Esophagus muscularis mucosa (tissue), 4 donors: ENCODE measurements around the gene TTC7B. TPM values are rescaled to one million over a fixed set of nuclear protein-coding genes. Genes with fewer than 3 reads are reported as not detected.
"Not testable (repeated sequence)": the region's sequence is repeated elsewhere in the genome, so short reads cannot be mapped to it uniquely, and the experiment has no call there.

Experiments
- DNase-seq: peaks from one replicate; pipeline ENCODE4 v3.0.0-alpha.2; 2017; ENCODE audit errors: extremely low spot score
- H3K27ac ChIP-seq, 4 donors: fragments of 200-600 bp; sonication (generic); replicated peaks in 1 of 4; 1 replicate in 3 of 4; 2 replicates in 1 of 4; pipeline ENCODE4 v1.5.1; 2016 to 2019; ENCODE audit warnings: mild to moderate bottlenecking in 1 of 4
- H3K27me3 ChIP-seq, 4 donors: fragments of 200-600 bp; sonication (generic); one replicate each; pipeline versions ENCODE4 v1.5.1 to v1.6.0; 2016 to 2019
- H3K36me3 ChIP-seq, 4 donors: fragments of 200-600 bp; sonication (generic); one replicate each; pipeline ENCODE4 v1.5.1; 2016 to 2019
- H3K4me1 ChIP-seq, 4 donors: fragments of 200-600 bp; sonication (generic); one replicate each; pipeline ENCODE4 v1.5.1; 2016 to 2019
- H3K4me3 ChIP-seq, 4 donors: fragments of 200-600 bp; sonication (generic); 1 replicate in 2 of 4; 2 replicates in 2 of 4; pipeline ENCODE4 v1.5.1; 2016 to 2019; ENCODE audit warnings: mild to moderate bottlenecking in 4 of 4, moderate library complexity in 1 of 4
- H3K9me3 ChIP-seq, 4 donors: fragments of 200-600 bp; sonication (generic); 1 replicate in 3 of 4; 2 replicates in 1 of 4; pipeline ENCODE4 v1.5.1; 2016 to 2019
- EP300 ChIP-seq: sonication (generic); formaldehyde crosslinking; IDR thresholded peaks from one replicate; pipeline ENCODE4 v1.6.1; 2017; ENCODE audit warnings: antibody characterized with exemption
- POLR2A ChIP-seq: fragments of 450-650 bp; IDR thresholded peaks from one replicate; pipeline ENCODE4 v1.6.1; 2017; ENCODE audit warnings: antibody characterized with exemption, moderate library complexity, mild to moderate bottlenecking, low read depth
- POLR2AphosphoS5 ChIP-seq, 2 donors: sonication (generic); formaldehyde crosslinking; IDR thresholded peaks; one replicate each; pipeline ENCODE4 v1.6.1; 2017; ENCODE audit warnings: antibody characterized with exemption in 2 of 2
- WGBS: methylation state at CpG from one replicate; pipeline ENCODE4 v1.1.5; 2018; 5-methylcytosine and 5-hydroxymethylcytosine counted together
- intact Hi-C: fragments of 100-400 bp; cut with DNase I; formaldehyde crosslinking; loops from one replicate; pipeline ENCODE4 v1.15.1; 2023
- total RNA-seq, 4 donors: library from RNA; depleted of rRNA; stranded (reverse); fragments of >200 nt; gene quantifications; one replicate each; pipeline versions ENCODE4 v1.1.0 to v1.2.1, GENCODE V29; 2016
- TF ChIP-seq, protein P1 (sequence below), 3 experiments: fragments of 200-600 bp in 2 of 3; fragments of 450-650 bp in 1 of 3; sonication (generic) in 2 of 3; IDR thresholded peaks; one replicate each; pipeline ENCODE4 v1.5.1; 2017 to 2019; ENCODE audit warnings: antibody characterized with exemption in 3 of 3, mild to moderate bottlenecking in 2 of 3, moderate library complexity in 1 of 3

TTC7B gene
- total RNA-seq, 4 donors from 2014 or later, result 54.4 to 148 (median 113) TPM

DNA sequence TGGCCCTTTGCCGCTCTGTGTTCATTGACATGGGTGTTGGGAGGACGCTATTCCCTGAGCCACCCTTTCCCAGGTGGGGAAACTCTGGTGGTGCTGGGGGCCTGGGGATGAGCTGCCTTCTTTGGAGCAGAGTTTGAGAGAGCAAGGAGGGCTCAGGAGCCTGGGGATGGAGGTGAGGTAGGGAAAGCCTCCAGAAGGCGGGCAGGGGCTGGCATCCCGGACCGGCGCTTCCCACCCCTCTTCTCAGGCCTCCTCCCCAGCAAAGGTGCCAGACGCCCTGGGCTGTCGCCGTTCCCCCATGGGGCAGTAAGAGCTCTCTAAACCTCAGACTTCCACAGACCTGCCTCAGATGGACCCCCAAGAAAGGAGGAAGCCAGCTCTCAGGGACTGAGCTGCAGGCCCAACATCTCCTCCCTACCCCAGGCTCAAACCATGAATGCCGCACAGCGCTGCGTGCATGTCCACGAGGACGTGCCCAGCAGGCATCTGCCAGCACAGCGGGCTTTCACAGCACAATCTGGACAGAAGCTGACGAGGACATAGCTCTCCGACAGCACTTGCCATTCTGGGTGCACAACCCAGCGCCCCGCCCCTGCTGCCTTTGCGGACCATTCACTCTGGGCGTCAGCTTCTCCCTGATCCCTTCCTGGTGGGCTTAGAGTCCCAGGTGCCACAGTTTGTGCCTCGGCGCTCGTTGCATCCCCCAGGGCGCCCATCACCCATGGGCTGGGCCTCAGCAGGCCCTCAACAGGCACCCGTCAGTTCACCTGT, 14.9 kb upstream of the TTC7B start:
- DNase-seq, result no peak

DNA sequence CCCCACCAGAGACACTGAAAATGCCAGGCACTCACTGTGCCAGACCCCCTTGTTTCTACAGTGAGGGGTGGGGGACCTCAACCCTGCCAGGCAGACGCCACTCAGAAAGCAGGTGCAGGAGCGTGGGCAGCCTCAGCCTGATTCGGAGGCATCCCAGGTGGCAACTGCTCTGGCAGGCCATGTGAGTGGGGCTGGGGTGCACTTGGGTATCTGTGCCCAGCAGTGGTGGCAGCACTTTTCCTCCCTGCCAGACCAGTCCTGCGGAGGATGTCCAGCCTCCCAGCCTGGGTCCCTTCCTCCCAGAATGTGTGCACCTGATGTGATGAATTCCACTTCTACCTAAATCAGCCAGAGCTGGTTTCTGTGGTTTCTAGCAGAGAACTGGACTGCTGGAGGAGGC, 13.4 kb upstream of the TTC7B start:
- no peak for DNase-seq
- intact Hi-C loops, result no loop called here
- TF ChIP-seq POLR2AphosphoS5 (IDR thresholded peaks at IDR 0.05), result no peak
- TF ChIP-seq, protein P1, sequence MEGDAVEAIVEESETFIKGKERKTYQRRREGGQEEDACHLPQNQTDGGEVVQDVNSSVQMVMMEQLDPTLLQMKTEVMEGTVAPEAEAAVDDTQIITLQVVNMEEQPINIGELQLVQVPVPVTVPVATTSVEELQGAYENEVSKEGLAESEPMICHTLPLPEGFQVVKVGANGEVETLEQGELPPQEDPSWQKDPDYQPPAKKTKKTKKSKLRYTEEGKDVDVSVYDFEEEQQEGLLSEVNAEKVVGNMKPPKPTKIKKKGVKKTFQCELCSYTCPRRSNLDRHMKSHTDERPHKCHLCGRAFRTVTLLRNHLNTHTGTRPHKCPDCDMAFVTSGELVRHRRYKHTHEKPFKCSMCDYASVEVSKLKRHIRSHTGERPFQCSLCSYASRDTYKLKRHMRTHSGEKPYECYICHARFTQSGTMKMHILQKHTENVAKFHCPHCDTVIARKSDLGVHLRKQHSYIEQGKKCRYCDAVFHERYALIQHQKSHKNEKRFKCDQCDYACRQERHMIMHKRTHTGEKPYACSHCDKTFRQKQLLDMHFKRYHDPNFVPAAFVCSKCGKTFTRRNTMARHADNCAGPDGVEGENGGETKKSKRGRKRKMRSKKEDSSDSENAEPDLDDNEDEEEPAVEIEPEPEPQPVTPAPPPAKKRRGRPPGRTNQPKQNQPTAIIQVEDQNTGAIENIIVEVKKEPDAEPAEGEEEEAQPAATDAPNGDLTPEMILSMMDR (IDR thresholded peaks at IDR 0.05), result no peak
- no peak for TF ChIP-seq EP300
- TF ChIP-seq POLR2A, result no peak
- Histone ChIP-seq H3K9me3 (no peaks in the 10 kb centered on the region), H3K36me3 (no peaks in the 10 kb centered on the region), H3K27ac (no peak overlapping the region), H3K4me1 (peaks cover 11 to 17% (median 13%) of the 10 kb centered on the region in 4 donors), H3K4me3 (no peak overlapping the region), H3K27me3 (no peaks in the 10 kb centered on the region)
- WGBS, result 100% methylated on average over 3 of the region's 4 CpGs

More for the DNA sequence above, 14.9 kb upstream of the TTC7B start:
- Histone ChIP-seq H3K4me3 (no peak overlapping the region), H3K4me1 (peaks cover 11 to 17% (median 13%) of the 10 kb centered on the region in 4 donors), H3K36me3 (no peaks in the 10 kb centered on the region), H3K9me3 (no peaks in the 10 kb centered on the region), H3K27me3 (no peaks in the 10 kb centered on the region), H3K27ac (no peak overlapping the region)
- TF ChIP-seq, protein P1 (IDR thresholded peaks at IDR 0.05), result no peak
- TF ChIP-seq POLR2A (no peak), POLR2AphosphoS5 (IDR thresholded peaks at IDR 0.05) (no peak), EP300 (no peak)
- intact Hi-C loops, result no loop called here
- 88% methylated on average over 22 of the region's 26 CpGs for WGBS

DNA sequence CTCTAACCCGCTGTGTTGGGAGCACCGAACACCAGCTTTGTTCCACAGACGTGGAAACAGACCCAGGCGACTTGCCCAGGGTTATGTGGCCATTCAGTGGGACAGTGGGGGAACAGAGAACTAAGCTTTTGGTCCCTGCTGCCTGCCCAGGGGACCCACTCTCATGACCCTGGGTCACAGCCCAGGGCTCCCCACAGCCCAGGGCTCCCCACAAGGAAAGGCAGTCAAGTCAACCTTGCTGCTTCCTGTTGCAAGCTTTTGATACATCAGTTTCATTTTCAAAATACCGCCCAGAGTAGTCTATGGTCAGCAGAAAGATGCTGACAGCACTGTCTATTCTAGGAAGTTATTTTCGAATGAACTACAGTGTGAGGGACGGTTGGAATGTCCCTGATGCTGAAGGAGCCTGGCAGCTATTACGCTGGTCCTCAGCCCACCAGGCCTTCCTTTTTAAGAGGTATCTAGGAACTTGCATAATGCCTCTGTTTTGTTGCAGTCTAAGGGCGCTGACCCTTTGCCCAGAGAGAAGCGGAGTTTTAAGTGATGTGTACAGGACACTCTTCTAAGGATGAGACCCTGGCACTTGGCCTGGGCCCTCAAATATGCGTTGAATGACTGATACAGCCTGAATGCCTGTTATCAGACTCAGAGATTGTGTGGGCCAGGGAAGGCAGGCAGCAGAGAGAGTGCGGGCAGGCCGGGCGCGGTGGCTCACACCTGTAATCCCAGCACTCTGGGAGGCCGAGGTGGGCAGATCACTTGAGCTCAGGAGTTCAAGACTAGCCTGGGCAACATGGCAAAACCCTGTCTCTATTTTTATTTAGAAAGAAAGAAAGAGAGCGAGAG, 12.6 kb upstream of the TTC7B start:
- peak overlapping the region; percentile 75 to 84 (median 78) for H3K27ac ChIP-seq
- DNase-seq, result no peak

DNA sequence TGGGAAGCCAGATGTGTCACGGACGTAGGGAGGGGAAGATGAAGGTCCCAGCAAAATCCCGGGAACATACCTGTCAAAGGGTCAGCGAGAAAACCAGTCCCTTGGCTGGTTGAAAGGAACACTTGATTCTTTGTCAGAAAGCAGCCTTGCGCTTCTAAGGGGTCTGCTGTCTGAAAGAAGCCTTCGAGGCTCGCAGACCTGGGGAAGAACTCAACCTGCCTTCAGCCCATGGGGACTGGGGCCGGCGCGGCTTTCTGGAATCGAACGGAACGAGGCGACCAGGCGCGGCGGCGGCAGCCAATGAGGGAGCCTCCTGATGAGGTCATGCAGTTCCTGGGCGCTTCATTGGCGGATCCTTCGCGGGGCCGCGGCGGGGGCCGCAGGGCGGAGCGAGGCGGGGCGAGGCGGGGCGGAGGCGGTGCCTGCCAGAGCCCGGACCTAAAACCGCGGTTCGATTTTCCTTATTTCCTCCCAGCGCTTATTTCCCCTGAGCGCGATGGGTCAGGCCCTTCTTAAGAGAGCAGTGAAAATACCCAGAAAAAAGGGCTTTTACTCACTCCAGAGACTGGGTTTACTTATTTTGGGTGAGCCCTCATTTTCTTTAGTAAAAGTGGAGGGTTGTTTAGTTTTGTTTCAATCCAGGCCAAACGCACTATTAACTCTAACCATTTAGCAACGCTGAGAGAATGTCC, 11.8 kb upstream of the TTC7B start:
- DNase-seq, result peak; percentile 99
- Histone ChIP-seq H3K4me1 (peaks cover 11 to 17% (median 13%) of the 10 kb centered on the region in 4 donors), H3K4me3 (peak overlapping the region; percentile 47 to 56 (median 51)), H3K9me3 (peaks cover 0 to 10% (median 7%) of the 10 kb centered on the region in 4 donors), H3K27ac (peak overlapping the region; percentile 75 to 84 (median 78)), H3K27me3 (no peaks in the 10 kb centered on the region), H3K36me3 (no peaks in the 10 kb centered on the region)
- intact Hi-C loops, result no loop called here
- TF ChIP-seq POLR2AphosphoS5 (IDR thresholded peaks at IDR 0.05) (peak; percentile 72 to 79), POLR2A (no peak)
- 2% methylated on average over 15 of the region's 42 CpGs for WGBS

More for the DNA sequence above, 12.6 kb upstream of the TTC7B start:
- H3K4me1 ChIP-seq, result peaks cover 11 to 17% (median 13%) of the 10 kb centered on the region in 4 donors
- TF ChIP-seq POLR2AphosphoS5 (IDR thresholded peaks at IDR 0.05), result no peak
- TF ChIP-seq EP300, result no peak
- TF ChIP-seq POLR2A, result no peak
- TF ChIP-seq, protein P1 (IDR thresholded peaks at IDR 0.05), result no peak
- H3K9me3 ChIP-seq, result peaks cover 0 to 5% (median 2%) of the 10 kb centered on the region in 4 donors
- H3K27me3 ChIP-seq, result no peaks in the 10 kb centered on the region
- H3K4me3 ChIP-seq, result peak overlapping the region; percentile 47 to 56 (median 51)
- 77% methylated on average over 17 of the region's 17 CpGs for WGBS
- intact Hi-C loops, result no loop called here
- no peaks in the 10 kb centered on the region for H3K36me3 ChIP-seq

DNA sequence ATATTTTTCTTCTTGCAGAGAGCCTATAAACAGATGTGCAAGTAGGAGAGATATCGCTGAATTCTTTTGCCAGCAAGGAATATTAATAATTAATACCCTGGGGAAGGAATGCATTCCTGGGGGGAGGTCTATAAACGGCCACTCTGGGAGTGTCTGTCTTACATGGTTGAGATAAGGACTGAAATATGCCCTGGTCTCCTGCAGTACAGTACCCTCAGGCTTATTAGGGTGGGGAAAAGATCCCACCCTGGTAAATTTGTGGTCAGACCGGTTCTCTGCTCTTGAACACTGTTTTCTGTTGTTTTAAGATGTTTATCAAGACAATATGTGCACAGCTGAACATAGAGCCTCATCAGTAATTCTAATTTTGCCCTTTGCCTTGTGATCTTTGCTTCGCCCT, 7.3 kb upstream of the TTC7B start:
- intact Hi-C loops, DNase-seq, H3K36me3 ChIP-seq, H3K4me3 ChIP-seq, H3K4me1 ChIP-seq, H3K27me3 ChIP-seq, H3K27ac ChIP-seq: not testable (repeated sequence)
- peaks cover 0 to 14% (median 7%) of the 10 kb centered on the region in 4 donors for H3K9me3 ChIP-seq
- 81% methylated on average over 4 of the region's 4 CpGs for whole genome bisulfite sequencing
